CD4-positive, alpha-beta memory T cell (primary cell): ENCODE data around the gene VPS35. TPM values are rescaled to one million over a fixed set of nuclear protein-coding genes. Genes with fewer than 3 reads are reported as not detected.

Experiments
- CTCF ChIA-PET: fragments of 350-600 bp; sonication (Branson Sonifier 250); formaldehyde crosslinking; loops from one replicate; lab custom pipeline; 2021; ENCODE audit warnings: inconsistent platforms; ENCODE audit not compliant: partially characterized antibody; lab: Charles Lee
- POLR2A ChIA-PET: fragments of 350-600 bp; sonication (Branson Sonifier 250); formaldehyde crosslinking; loops from one replicate; lab custom pipeline; 2021; ENCODE audit not compliant: partially characterized antibody; lab: Charles Lee
- DNase-seq, 5 donors: peaks; one replicate each; pipeline versions ENCODE4 v3.0.0 to v3.0.0-alpha.2; 2020 to 2022; ENCODE audit warnings: mixed read lengths in 1 of 5
- H3K27ac ChIP-seq: one replicate; pipeline ENCODE4 v1.7.0; 2013; ENCODE audit warnings: low read depth, low read length
- H3K27me3 ChIP-seq: 2 replicates; pipeline ENCODE4 v1.7.0; 2013; ENCODE audit warnings: mild to moderate bottlenecking, low read length, moderate library complexity; ENCODE audit not compliant: insufficient read depth
- H3K36me3 ChIP-seq: 2 replicates; pipeline ENCODE4 v1.7.0; 2013; ENCODE audit warnings: mild to moderate bottlenecking, low read length, moderate library complexity; ENCODE audit not compliant: insufficient read depth
- H3K4me1 ChIP-seq: 2 replicates; pipeline ENCODE4 v1.7.0; 2013; ENCODE audit warnings: mild to moderate bottlenecking, low read length, moderate library complexity; ENCODE audit not compliant: insufficient read depth
- H3K4me3 ChIP-seq, 2 donors: one replicate each; pipeline ENCODE4 v1.7.0; 2013; ENCODE audit warnings: low read length in 2 of 2, mild to moderate bottlenecking in 1 of 2
- H3K9me3 ChIP-seq, 2 donors: one replicate each; pipeline ENCODE4 v1.7.0; 2013; ENCODE audit warnings: low read length in 2 of 2, control low read depth in 1 of 2; ENCODE audit not compliant: control insufficient read depth in 1 of 2
- H3K27ac Mint-ChIP-seq, 7 donors: one replicate each; pipeline ENCODE4 v1.8.0; 2020 to 2021; ENCODE audit warnings: mixed read lengths in 7 of 7, mild to moderate bottlenecking in 6 of 7, inconsistent platforms in 3 of 7, moderate library complexity in 3 of 7
- H3K27me3 Mint-ChIP-seq, 2 donors: one replicate each; pipeline ENCODE4 v1.8.0; 2020 to 2021; ENCODE audit warnings: mixed read lengths in 2 of 2
- H3K36me3 Mint-ChIP-seq, 2 donors: one replicate each; pipeline ENCODE4 v1.8.0; 2020 to 2021; ENCODE audit warnings: mixed read lengths in 2 of 2, inconsistent platforms in 1 of 2, mild to moderate bottlenecking in 1 of 2
- H3K4me1 Mint-ChIP-seq, 4 donors: one replicate each; pipeline ENCODE4 v1.8.0; 2020 to 2021; ENCODE audit warnings: mixed read lengths in 4 of 4, mild to moderate bottlenecking in 1 of 4
- H3K4me3 Mint-ChIP-seq, 8 donors: one replicate each; pipeline ENCODE4 v1.8.0; 2020 to 2021; ENCODE audit warnings: mixed read lengths in 8 of 8, mild to moderate bottlenecking in 7 of 8, moderate library complexity in 6 of 8, inconsistent platforms in 3 of 8
- H3K9me3 Mint-ChIP-seq, 8 donors: one replicate each; pipeline ENCODE4 v1.8.0; 2020 to 2021; ENCODE audit warnings: mixed read lengths in 8 of 8, mild to moderate bottlenecking in 5 of 8, inconsistent platforms in 3 of 8, moderate library complexity in 1 of 8
- intact Hi-C: fragments of 100-400 bp; cut with micrococcal nuclease; formaldehyde crosslinking; loops from one replicate; pipeline ENCODE4 v1.15.1; 2023
- polyA plus RNA-seq, 2 donors: library from polyadenylated mRNA; unstranded; fragments of 300-500 nt; fragmentation: Illumina TruSeq; gene quantifications; one replicate each; pipeline ENCODE4 v1.2.3, GENCODE V29; 2021
- total RNA-seq, 2 experiments: library from RNA; stranded (reverse); gene quantifications; one replicate each; pipeline ENCODE4 v1.2.3, GENCODE V29; 2021

VPS35 gene
- total and polyA plus RNA-seq, 4 experiments from 2014 or later = 81.1 to 118 (median 103) TPM

- POLR2A ChIA-PET = no interaction called here
- no peak overlapping the region for H3K27ac Mint-ChIP-seq
- no peak overlapping the region for H3K4me3 Mint-ChIP-seq
Observed at GRCh38 chr16:46696957-46697356, 8.0 kb upstream of the VPS35 start.

DNA sequence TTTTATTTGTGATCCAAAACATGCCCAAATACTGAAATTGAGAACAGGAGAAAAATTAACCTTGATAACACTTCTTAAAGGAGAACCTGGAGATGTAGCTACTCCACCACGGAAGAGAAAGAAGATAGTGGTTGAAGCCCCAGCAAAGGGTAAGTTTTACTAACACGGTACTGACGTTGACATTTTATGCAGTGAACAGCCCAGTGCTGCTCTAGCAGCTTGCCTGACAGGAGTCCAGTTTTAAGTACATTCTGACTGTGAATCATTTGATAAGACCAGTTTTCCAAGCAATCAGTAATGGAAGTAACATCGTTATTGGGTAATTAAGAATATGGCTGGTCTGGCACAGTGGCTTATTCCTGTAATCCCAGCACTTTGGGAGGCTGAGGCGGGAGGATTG, 7.0 kb upstream of the VPS35 start:
- Mint-ChIP-seq H3K9me3 (no peaks in the 10 kb centered on the region), H3K27ac (no peak overlapping the region), H3K4me3 (no peak overlapping the region), H3K4me1 (peaks cover 0 to 3% (median 2%) of the 10 kb centered on the region in 4 donors), H3K36me3 (peaks cover 1 to 3% of the 10 kb centered on the region in 2 donors), H3K27me3 (no peaks in the 10 kb centered on the region)
- DNase-seq = no peak
- CTCF ChIA-PET = no interaction called here
- intact Hi-C loops = no loop called here
- Histone ChIP-seq H3K4me3 (no peak overlapping the region), H3K27me3 (no peaks in the 10 kb centered on the region), H3K36me3 (no peaks in the 10 kb centered on the region), H3K9me3 (no peaks in the 10 kb centered on the region), H3K4me1 (peaks cover 6% of the 10 kb centered on the region), H3K27ac (no peak overlapping the region)
- POLR2A ChIA-PET = no interaction called here

More at GRCh38 chr16:46696957-46697356, 8.0 kb upstream of the VPS35 start:
- H3K9me3 Mint-ChIP-seq = no peaks in the 10 kb centered on the region
- no peak overlapping the region for H3K4me3 ChIP-seq
- no peak for DNase-seq
- H3K4me1 Mint-ChIP-seq = no peaks in the 10 kb centered on the region
- CTCF ChIA-PET = no interaction called here
- H3K27me3 ChIP-seq = no peaks in the 10 kb centered on the region
- intact Hi-C loops = no loop called here
- H3K9me3 ChIP-seq = no peaks in the 10 kb centered on the region
- no peaks in the 10 kb centered on the region for H3K36me3 ChIP-seq
- H3K27me3 Mint-ChIP-seq = no peaks in the 10 kb centered on the region
- peaks cover 0 to 3% of the 10 kb centered on the region in 2 donors for H3K36me3 Mint-ChIP-seq
- H3K27ac ChIP-seq = no peak overlapping the region
- H3K4me1 ChIP-seq = no peaks in the 10 kb centered on the region

DNA sequence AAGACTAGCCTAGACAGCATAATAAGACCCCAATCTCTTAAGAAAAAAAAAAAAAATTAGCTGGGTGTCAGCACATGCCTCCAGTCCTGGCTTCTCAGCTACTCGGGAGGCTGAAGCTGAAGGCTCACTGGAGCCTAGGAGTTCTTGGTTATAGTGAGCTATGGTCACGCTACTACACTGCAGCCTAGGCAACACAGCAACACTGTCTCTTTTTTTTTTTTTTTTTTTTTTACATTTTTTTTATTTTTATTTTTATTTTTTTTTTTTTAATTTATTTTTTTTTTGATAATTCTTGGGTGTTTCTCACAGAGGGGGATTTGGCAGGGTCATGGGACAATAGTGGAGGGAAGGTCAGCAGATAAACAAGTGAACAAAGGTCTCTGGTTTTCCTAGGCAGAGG, 4.6 kb upstream of the VPS35 start:
- no peaks in the 10 kb centered on the region for H3K9me3 Mint-ChIP-seq
- intact Hi-C loops = no loop called here
- H3K36me3 Mint-ChIP-seq = peaks cover 1 to 3% of the 10 kb centered on the region in 2 donors
- peaks cover 16% of the 10 kb centered on the region for H3K4me1 ChIP-seq
- no peaks in the 10 kb centered on the region for H3K9me3 ChIP-seq
- H3K27me3 Mint-ChIP-seq = no peaks in the 10 kb centered on the region
- peaks cover 0 to 7% (median 2%) of the 10 kb centered on the region in 4 donors for H3K4me1 Mint-ChIP-seq
- POLR2A ChIA-PET = no interaction called here
- no peak overlapping the region for H3K4me3 ChIP-seq
- no peak for DNase-seq
- H3K4me3 Mint-ChIP-seq = no peak overlapping the region
- H3K27me3 ChIP-seq = no peaks in the 10 kb centered on the region
- H3K27ac Mint-ChIP-seq = no peak overlapping the region
- CTCF ChIA-PET = interaction anchor here (0.6 to 0.9 kb wide), 3 partner anchors 20 to 448 kb away, joined by 3 to 6 read pairs (median 3); no protein-coding TSS in a partner anchor
- no peak overlapping the region for H3K27ac ChIP-seq
- H3K36me3 ChIP-seq = no peaks in the 10 kb centered on the region

- Mint-ChIP-seq H3K27me3 (no peaks in the 10 kb centered on the region), H3K9me3 (peaks cover 0 to 1% (median 0%) of the 10 kb centered on the region in 8 donors), H3K4me3 (peak overlapping the region in 5 of 8 donors; percentile 11 to 78 (median 48)), H3K4me1 (peaks cover 16 to 22% (median 18%) of the 10 kb centered on the region in 4 donors), H3K36me3 (peaks cover 1 to 3% of the 10 kb centered on the region in 2 donors), H3K27ac (peak overlapping the region in 2 of 7 donors; percentile 51 to 86)
- peaks cover 33% of the 10 kb centered on the region for H3K4me1 ChIP-seq
- POLR2A ChIA-PET = no interaction called here
- H3K36me3 ChIP-seq = no peaks in the 10 kb centered on the region
- DNase-seq = no peak
- intact Hi-C loops = no loop called here
- CTCF ChIA-PET = interaction anchor here (0.9 kb wide), 1 partner anchor 1696 kb away, joined by 3 read pairs; no protein-coding TSS in a partner anchor
- no peaks in the 10 kb centered on the region for H3K9me3 ChIP-seq
- H3K4me3 ChIP-seq = no peak overlapping the region
- H3K27ac ChIP-seq = no peak overlapping the region
- H3K27me3 ChIP-seq = no peaks in the 10 kb centered on the region
Observed at GRCh38 chr16:46691726-46692125, 2.7 kb upstream of the VPS35 start.

- intact Hi-C loops = no loop called here
- Mint-ChIP-seq H3K9me3 (peaks cover 0 to 1% (median 0%) of the 10 kb centered on the region in 8 donors), H3K4me3 (peak overlapping the region in 5 of 8 donors; percentile 48 to 78 (median 72)), H3K36me3 (peaks cover 0 to 1% of the 10 kb centered on the region in 2 donors), H3K27ac (peak overlapping the region in 1 of 7 donors; percentile 86), H3K27me3 (no peaks in the 10 kb centered on the region), H3K4me1 (peaks cover 20 to 27% (median 23%) of the 10 kb centered on the region in 4 donors)
- peaks cover 45% of the 10 kb centered on the region for H3K4me1 ChIP-seq
- peak overlapping the region; percentile 92 to 97 for H3K4me3 ChIP-seq
- CTCF ChIA-PET = interaction anchor here (0.8 to 2.2 kb wide), 2 partner anchors 15 to 17 kb away, joined by 3 to 9 read pairs; no protein-coding TSS in a partner anchor
- H3K36me3 ChIP-seq = no peaks in the 10 kb centered on the region
- peak in 1 of 5 donors; percentile 36 for DNase-seq
- no peaks in the 10 kb centered on the region for H3K9me3 ChIP-seq
- H3K27ac ChIP-seq = peak overlapping the region; percentile 92
- H3K27me3 ChIP-seq = no peaks in the 10 kb centered on the region
- POLR2A ChIA-PET = no interaction called here
Observed at GRCh38 chr16:46690281-46691178, 1.6 kb upstream of the VPS35 start.

- ChIA-PET POLR2A (interaction anchor here (0.8 to 1.1 kb wide), 2 partner anchors 142 to 284 kb away, joined by 3 read pairs; partner anchors contain the start of gene DNAJA2), CTCF (interaction anchor here (0.6 to 2.2 kb wide), 3 partner anchors 14 to 294 kb away, joined by 3 to 9 read pairs (median 3); no protein-coding TSS in a partner anchor)
- no peak within 1 kb of the TSS for H3K27ac Mint-ChIP-seq
- H3K36me3 Mint-ChIP-seq = peaks cover 0 to 1% of the 10 kb centered on the region in 2 donors
- intact Hi-C loops = loop anchor here (1.0 to 10.0 kb wide), 11 partner anchors 69 to 1921 kb away; partner anchors contain the start of genes ABCC11, C16orf87, DNAJA2 and GPT2
- Histone ChIP-seq H3K27ac (peak within 1 kb of the TSS; percentile 92), H3K27me3 (no peaks in the 10 kb centered on the region), H3K36me3 (no peaks in the 10 kb centered on the region), H3K4me1 (peaks cover 46% of the 10 kb centered on the region), H3K4me3 (peak within 1 kb of the TSS; percentile 92 to 97), H3K9me3 (no peaks in the 10 kb centered on the region)
- DNase-seq = peak; percentile 97 to 98 (median 97)
- no peak within 1 kb of the TSS for H3K4me3 Mint-ChIP-seq
- H3K27me3 Mint-ChIP-seq = no peaks in the 10 kb centered on the region
- peaks cover 0 to 1% (median 0%) of the 10 kb centered on the region in 8 donors for H3K9me3 Mint-ChIP-seq
- H3K4me1 Mint-ChIP-seq = peaks cover 26 to 33% (median 30%) of the 10 kb centered on the region in 4 donors
Observed at GRCh38 chr16:46689365-46690280, 645 bp upstream of the VPS35 start, which contains the start of gene ORC6. TSS of gene ORC6 (plus strand) at chr16:46689659. CDS start at chr16:46689706, 47 bp downstream.
